ENCODE measurements around the gene CACNA2D1. TPM values are rescaled to one million over a fixed set of nuclear protein-coding genes. Genes with fewer than 3 reads are reported as not detected.

The CACNA2D1 gene
- total and polyA plus RNA-seq, 8 donors: 1.8 to 72.7 (median 5.7) TPM

GRCh38 chr7:82230811-82231581, 212.6 kb downstream of the CACNA2D1 start:
- H3K36me3 ChIP-seq: no peaks in the 10 kb centered on the region
- no peak overlapping the region for H3K27ac ChIP-seq
- intact Hi-C loops (cut with DNase I; ENCODE audit: low total_unique reads): no loop called here
- no peak for TF ChIP-seq EP300 (IDR thresholded peaks at IDR 0.05)
- TF ChIP-seq POLR2A (IDR thresholded peaks at IDR 0.05): no peak
- TF ChIP-seq POLR2AphosphoS5 (IDR thresholded peaks at IDR 0.05): no peak
- TF ChIP-seq CTCF (IDR thresholded peaks at IDR 0.05): no peak
- no peak overlapping the region for H3K4me3 ChIP-seq
- no peaks in the 10 kb centered on the region for H3K9me3 ChIP-seq
- H3K4me1 ChIP-seq: peaks cover 0 to 8% (median 0%) of the 10 kb centered on the region in 4 donors
- no peak for DNase-seq
- H3K27me3 ChIP-seq: no peaks in the 10 kb centered on the region
- WGBS, 5 donors: 77 to 90% (median 84%) methylated on average over 3 of the region's 3 CpGs

GRCh38 chr7:82229164-82229563, 214.4 kb downstream of the CACNA2D1 start:
- no peak for DNase-seq
- Histone ChIP-seq H3K36me3 (no peaks in the 10 kb centered on the region), H3K27me3 (no peaks in the 10 kb centered on the region), H3K4me3 (no peak overlapping the region), H3K4me1 (no peaks in the 10 kb centered on the region), H3K9me3 (no peaks in the 10 kb centered on the region), H3K27ac (no peak overlapping the region)
- WGBS, 5 donors: 90 to 95% (median 93%) methylated on average over 2 of the region's 2 CpGs
- intact Hi-C loops (cut with DNase I; ENCODE audit: low total_unique reads): no loop called here
- no peak for TF ChIP-seq EP300 (IDR thresholded peaks at IDR 0.05)
- TF ChIP-seq POLR2AphosphoS5 (IDR thresholded peaks at IDR 0.05): no peak
- TF ChIP-seq CTCF (IDR thresholded peaks at IDR 0.05): no peak
- TF ChIP-seq POLR2A (IDR thresholded peaks at IDR 0.05): no peak

- Histone ChIP-seq H3K27me3 (no peaks in the 10 kb centered on the region), H3K4me3 (no peak overlapping the region), H3K9me3 (no peaks in the 10 kb centered on the region), H3K36me3 (no peaks in the 10 kb centered on the region), H3K27ac (no peak overlapping the region), H3K4me1 (no peaks in the 10 kb centered on the region)
- no peak for DNase-seq
- TF ChIP-seq POLR2AphosphoS5 (IDR thresholded peaks at IDR 0.05): no peak
- no peak for TF ChIP-seq EP300 (IDR thresholded peaks at IDR 0.05)
- TF ChIP-seq POLR2A (IDR thresholded peaks at IDR 0.05): no peak
- TF ChIP-seq CTCF (IDR thresholded peaks at IDR 0.05): no peak
- intact Hi-C loops (cut with DNase I; ENCODE audit: low total_unique reads): no loop called here
- WGBS, 5 donors: 93 to 96% (median 95%) methylated on average over 3 of the region's 3 CpGs
Observed at GRCh38 chr7:82226191-82226590, 217.4 kb downstream of the CACNA2D1 start.

DNA sequence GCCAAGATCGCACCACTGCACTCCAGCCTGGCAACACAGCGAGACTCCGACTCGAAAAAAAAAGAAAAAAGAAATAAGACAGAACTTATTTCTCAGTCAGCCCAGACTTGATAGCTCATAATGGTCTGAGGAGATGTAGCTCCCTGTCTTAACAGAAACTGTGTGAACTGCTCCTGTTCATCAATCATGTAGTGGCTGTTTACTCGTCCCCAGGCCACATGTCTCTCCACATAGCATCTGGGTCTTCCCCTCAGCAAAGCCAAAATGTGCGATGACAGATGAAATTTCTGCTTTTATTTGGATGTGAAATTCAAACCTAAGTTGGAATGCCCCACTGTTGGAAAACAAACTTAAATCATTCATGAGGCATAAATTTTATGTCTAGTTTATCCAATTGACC, 219.0 kb downstream of the CACNA2D1 start:
- H3K27ac ChIP-seq: no peak overlapping the region
- H3K4me3 ChIP-seq: no peak overlapping the region
- no peaks in the 10 kb centered on the region for H3K4me1 ChIP-seq
- H3K36me3 ChIP-seq: no peaks in the 10 kb centered on the region
- no peaks in the 10 kb centered on the region for H3K27me3 ChIP-seq
- H3K9me3 ChIP-seq: no peaks in the 10 kb centered on the region
- TF ChIP-seq EP300 (IDR thresholded peaks at IDR 0.05): no peak
- no peak for TF ChIP-seq POLR2A (IDR thresholded peaks at IDR 0.05)
- TF ChIP-seq CTCF (IDR thresholded peaks at IDR 0.05): no peak
- no peak for TF ChIP-seq POLR2AphosphoS5 (IDR thresholded peaks at IDR 0.05)
- intact Hi-C loops (cut with DNase I; ENCODE audit: low total_unique reads): no loop called here
- no peak for DNase-seq
- WGBS, 5 donors: 91 to 95% (median 93%) methylated on average over 6 of the region's 6 CpGs
